Stimulated activated CD4-positive, alpha-beta T cell treated with anti-CD3 and anti-CD28 coated beads, Interleukin-4, amount 100 ng/mL, for 1 hour (primary cell): Measurements from ENCODE around the gene STK24.

Experiments
- DNase-seq: peaks from one replicate; pipeline ENCODE4 v3.0.0-alpha.2; 2020

STK24 gene

DNA sequence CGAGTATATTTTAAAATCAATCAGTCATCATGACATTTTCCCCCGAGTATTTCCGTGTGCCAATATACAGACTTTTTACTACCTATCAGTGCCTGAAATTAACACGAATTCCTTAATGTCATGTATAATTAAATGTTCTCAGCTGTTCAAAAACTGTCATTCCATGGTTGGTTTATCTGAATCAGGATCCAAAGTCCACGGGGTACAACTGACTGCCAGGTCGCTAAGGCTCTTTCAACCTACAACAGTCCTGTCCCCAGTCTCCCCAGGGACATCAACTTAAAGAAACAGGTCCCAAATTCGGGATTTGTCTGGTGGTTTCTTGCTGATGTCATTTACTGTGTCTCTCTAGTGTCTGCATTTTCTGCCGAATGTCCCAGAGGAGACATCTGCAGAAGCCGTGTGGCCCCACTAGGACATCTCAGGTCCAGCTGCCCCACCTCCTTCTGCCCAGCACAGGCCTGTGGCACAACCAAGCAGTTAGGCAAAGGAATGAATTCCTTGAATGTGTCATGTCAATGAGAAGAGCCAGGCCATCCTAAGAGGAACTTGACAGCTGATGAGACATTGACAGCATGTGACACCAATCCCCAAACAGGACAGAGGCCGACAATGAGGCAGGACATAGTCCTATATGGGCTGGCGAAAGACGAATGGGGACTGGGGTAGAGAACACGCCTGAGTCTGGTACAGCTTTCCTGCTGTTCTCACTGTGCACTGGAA lies 109.5 kb downstream of the STK24 start:
- no peak for DNase-seq

DNA sequence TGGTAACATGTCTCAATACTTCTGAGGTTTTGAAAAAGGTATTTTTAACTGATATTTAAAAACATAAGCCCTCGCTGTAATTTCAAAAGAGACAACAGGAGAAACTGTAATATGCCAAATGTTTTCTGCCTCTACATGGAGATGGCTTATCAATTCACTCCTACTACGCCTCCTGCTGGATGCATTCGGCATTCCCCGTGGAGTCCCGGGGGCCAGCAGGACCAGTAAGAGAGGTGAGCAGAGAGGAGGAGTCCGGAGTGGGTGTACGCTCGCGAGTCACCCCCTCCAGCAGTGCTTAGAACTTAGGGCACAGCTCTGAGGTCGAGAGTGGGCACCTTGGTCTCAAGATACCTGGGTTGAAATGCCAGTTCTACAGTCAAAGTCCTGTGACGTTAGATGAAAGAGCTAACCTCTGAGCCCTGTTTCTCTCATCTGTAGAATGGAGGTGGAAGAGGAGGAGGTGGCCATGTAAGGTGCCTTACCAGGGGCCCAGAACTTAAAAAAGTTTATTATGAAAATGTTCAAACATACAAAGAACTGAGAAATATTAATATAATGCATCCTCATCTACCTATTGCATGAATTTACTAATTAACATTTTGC lies 110.2 kb downstream of the STK24 start:
- peak; percentile 61 for DNase-seq

DNA sequence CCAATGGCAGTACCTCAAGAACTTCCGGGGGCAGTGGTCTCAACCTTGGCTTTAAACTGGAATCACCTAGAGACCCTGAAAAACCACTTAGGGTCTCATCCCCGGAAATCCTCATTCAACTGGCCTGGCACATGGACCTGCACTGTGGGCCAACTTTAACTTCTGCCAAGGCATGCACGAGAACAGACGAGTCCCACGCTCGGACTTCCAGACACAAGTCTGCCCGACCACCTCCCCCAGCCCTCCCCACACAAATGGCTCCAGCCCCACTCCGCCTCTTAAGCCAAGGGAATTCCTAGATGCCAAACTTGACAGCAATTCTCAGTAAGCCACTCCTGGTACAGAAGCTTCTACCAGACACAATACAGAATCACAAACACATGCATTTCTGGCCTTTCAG lies 114.0 kb downstream of the STK24 start:
- DNase-seq: no peak

DNA sequence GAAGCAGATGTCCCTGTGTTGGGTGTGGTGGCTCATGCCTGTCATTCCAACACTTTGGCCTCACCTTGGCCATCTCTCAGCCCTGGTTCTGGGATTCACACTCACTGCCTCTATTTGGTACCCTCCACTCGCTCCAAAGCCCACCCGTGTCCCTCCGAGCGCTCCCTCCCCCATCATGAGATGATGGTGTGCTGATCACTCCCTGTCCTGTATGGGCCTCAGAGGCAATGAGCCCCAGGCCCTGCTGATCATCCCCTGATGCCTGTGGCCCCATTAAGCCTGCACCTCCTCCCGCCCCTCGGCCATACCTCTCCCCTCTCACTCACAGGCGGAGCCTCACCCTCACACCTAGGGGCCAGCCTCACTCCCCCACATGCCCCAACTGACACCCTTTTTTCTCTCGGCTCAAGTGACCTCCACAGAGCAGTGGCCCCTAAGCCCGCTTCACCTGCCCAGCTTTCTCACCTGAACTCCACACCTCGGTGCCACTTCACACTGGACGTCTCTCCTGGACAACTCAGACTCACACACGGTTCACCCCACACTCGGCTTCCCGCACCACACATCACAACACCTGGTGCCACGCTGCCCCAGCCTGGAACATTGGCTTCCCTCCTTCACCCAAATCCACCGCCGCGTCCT lies 114.5 kb downstream of the STK24 start:
- no peak for DNase-seq

DNA sequence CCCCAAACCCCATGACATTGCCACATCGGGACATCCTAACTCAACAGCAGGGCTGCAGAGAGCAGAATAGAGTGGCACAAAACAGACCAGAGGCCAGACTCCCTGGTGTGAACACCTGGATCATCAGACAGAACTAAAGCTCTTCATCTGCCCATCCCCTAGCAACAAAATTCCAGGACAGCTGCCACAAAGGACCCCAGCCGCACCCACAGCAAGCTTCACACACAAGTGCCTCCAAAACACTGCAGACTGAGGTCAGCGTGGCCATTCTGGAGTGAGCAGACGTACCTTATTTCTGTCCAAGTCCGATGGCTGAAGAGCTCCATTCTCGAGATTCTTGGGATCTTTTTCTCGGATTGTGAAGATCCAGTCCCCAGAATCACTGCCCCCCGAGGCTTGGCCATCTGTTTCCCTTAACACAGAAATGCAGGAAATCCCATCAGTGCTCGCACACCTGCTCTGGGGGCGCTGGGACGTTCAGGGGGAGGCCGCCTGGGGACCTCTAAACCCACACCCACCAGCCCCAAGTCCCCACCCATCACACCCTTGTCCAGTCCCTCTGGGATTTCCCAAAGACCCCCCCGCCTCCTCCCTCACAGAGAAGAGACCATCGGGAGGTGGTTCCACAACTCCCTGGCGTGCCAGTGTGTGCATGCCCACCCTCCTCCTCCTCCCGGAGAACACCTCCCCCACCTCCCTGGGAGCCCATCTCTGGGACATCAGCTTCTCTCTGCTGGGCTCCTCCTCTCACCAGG lies 115.2 kb downstream of the STK24 start:
- DNase-seq: no peak

DNA sequence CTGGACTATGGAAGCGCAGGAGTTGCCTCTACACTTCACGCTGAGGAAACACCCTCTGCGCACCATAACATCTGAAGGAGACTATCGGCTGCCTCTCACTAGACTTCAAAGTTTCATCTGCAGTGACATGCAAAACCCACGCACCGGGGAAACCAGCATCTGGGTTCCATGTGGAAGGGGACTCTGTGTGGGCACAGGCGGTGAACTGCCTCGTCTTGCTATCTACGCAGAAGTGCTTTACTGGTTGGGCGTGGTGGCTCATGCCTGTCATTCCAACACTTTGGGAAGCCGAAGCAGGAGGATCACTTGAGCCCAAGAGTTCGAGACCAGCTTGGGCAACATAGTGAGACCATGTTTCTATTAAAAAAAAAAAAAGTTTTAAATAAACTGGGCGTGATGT lies 116.4 kb downstream of the STK24 start:
- DNase-seq: no peak

DNA sequence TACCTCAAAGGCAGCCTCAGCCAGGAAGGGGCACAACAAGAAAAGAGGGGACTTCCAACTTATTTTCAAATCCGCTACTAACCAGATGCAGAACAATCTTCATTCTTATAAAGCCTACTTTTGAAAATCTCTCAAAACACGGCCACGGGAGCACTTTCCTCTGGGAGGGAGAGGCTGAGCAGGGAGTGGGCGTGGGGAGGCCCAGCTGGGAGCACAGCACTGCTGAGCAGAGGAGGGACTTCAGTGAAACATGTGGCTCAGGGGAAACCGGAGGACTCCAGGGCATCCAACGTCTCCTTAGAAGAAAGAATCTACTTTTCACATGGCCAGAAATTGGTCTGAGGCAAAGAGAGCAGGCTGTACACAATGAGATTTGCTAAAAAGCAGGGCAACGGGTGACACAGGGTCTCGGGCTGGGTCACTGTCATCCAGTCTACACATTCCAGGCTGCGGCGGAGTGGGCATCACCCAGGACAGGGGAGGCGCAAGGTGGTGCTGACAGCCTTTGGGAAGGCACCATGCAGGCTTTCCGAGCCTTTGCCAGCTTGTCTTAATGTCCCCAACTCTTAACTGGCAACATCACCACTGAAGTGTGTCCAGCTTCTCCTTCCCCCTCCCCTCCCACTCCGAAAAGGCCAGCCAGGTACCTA lies 117.1 kb downstream of the STK24 start:
- DNase-seq: no peak

DNA sequence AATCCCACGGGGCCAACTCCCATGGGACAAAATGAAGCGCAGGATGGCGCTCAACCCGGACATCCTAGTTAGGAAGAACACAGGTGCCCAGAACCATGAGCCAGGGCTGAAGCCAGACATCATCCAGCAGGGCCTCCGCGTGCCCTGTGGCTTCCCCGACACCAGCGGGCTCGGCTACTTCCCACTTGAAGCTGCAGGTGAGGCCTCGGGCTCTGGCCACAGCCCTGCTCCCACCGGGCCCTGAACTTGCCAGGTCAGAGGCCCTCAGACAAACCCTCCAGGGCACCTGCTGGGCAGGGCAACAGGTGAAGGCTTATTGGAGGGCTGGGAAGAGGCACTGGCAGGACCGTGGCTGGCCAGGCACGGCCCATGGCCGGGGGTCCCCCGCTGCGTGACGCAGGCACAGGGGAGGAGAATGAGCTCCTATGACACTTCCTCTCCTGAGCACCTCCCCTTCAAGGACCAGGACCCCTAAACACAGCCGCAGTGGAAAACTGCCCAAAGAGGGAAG lies 117.7 kb downstream of the STK24 start:
- no peak for DNase-seq

DNA sequence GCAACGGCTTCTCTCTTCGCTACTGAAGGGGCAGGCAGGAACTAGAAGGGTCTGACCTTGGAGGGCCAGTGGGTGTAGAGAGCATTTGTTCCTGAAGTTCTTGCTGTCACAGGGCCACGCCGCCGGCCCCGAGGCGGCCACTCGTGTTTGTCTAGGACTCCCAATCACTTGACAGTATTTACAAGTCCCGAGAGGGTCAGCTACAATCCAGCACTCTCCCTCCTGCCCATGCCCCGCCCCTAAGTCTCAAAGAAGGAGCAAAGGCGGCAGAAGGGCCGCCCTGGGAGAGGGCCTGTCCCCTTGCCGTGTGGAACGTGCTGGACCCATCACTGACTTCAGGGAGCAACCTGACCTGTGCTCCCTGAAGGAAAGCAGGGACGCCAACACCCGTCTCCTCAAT lies 118.5 kb downstream of the STK24 start:
- no peak for DNase-seq

DNA sequence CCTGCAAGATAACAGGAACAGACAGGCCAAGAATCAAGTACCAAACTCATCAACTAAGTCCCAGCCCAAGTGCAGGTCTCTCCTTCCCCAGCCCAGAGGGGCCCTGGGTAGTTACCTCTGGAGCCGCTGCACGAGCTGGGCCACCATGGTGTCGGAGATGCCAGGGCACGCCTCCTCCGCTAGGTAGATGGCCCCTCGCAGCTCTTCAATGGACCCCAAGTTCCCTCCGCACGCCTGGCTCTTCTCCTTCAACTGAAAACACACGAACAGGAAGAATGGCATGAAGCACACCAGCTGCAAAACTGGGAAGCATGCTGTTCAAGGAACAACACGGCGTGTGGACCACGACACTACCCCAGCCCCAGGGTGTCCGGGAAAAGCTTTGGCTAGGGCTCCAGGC lies 119.9 kb downstream of the STK24 start:
- no peak for DNase-seq

DNA sequence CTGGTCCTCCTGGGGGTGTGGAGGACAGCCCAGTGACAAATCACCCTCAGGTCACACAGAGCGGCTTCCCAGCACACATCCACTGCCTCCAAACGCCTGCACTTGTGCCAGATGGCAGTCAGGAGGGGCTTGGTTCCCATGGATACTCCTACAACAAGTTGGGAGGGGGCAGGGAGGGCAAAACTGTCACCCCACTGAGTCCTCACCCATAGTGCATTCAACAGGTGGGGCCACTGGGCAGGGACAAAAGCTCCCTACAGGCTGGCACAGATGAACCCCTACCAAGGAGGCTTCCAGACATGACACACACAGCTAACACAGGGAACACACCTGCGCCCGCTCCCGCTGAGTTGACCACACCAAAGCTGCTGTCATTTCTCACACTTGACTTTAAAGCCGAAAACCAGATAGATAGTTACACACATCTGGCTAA lies 120.5 kb downstream of the STK24 start:
- DNase-seq: no peak

DNA sequence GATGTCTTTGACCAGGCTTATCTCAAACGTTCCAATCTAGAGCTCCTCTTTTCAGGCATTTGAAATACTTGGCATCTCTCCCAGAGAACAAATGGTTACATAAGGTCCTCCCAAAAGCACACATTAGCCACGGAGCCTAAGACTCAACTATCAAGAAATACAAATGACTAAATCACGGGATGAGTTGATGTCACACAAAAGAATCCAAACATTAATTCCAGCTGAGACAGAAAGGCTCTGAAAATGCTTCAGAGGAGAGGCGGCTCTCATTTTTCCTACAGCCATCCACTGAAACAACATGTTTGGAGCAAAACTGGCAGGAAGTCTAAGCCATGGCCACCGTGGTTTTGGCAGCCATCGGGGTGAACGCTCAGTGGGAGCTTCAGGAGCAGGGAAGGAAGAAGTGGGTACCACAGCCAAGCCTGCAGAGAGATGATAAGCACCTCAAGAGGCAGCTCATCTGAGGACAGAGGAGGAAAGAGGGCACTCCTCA lies 122.5 kb downstream of the STK24 start:
- no peak for DNase-seq

DNA sequence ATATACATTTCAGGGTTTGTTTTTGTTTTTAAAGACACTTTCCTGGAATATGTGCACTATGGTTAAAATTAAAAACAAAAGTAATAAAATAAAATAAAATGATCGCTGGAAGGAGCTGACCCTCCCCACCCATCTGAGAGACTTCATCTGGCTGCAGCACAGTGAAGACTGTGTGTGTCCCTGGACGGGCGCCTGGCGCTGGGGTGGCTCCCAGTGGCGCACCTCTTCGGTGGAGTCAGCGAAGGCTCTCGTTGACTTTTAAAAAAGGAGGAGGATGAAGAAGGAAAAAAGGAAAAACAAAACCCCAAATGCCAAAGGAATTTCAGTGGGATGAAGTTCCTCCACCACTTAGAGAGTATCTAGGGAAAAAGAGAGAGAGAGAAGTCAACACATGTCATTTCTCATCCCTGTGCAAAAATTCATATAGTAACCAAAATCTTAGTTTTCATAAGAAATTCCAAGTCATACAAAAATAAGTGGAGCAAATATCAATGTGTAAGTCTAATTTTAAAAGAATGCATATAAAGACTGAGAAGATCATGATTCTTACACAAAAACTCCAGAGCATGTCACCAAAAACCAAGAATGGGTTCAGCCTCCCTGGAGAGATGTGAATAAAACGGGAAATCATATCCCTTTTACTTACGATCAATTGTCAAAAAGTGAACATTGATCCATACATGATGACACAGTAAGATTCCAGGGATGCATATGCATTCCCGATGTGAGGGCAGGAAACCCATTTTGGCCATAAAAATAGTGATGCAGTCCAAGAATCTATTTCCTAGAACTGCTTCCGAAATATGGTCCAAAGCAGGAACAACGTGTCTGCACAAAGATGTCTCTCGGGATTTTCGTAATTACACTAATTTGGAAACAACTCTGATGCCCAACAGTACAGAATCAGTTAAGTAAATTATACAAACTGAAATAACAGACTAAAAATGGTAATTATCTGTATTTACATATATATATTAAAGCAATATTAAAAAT lies 123.8 kb downstream of the STK24 start:
- no peak for DNase-seq

DNA sequence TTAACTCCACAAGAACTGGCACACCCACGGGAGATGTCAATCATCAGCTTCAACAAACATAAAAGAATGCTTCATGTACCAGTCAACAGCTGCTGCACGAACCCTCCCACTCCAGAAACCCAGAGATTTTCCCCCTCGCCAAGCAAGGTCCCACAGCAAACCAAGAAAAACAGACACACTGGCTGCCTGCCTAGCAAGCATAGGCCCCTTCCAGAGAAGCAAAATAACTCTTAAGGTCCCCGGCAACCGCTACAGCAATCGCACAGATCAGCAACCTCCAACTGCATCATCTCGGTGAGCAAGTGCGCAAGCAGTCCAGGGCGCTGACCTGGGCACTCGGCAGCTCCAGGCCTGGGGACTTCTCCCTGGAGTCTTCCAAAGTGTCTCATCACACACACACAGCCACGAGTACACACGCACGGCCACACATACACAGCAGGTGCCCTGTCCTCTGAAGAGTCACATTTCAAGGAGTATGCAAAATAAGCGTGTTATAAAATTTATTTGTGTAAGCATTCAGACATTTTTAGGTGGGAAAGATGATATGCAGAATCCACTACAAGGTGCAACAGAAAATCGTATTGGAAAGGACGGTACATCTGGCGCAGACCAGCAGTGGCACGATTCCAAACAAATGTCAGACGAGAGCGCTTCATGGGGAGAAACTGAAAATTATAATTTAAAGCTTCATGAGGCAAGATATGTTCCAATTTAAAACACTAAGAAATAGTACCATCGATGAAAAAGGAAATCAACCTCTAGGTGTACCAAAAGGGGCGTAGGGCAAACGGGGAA lies 125.0 kb downstream of the STK24 start:
- DNase-seq: no peak

DNA sequence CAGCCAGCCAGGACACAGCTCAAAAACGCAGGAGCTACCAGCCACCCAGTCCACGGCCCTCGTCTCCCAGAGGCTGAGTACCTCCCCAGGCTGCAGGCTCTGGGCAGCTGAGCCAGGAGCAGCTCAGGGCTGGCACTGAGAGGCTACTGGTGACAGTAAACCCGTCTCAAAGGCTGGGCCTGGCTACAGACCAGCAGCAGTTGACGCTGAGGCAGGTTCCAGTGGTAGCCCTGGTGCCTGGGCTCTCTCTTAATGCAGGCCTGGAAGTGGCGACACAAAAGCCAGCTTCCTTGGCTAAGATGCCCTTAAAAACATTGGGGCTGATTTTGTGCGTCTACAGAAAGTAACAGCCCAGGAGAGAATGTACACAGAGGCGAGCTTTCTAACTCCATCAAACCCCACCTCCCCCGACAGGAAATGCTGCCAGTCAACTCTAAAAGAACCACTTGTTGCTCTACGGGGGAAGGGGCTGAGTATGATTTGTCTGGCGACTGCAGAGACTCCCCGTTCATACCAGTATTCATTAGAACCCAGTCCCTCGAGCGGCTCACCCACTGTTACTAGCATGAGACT lies 126.3 kb downstream of the STK24 start:
- no peak for DNase-seq

DNA sequence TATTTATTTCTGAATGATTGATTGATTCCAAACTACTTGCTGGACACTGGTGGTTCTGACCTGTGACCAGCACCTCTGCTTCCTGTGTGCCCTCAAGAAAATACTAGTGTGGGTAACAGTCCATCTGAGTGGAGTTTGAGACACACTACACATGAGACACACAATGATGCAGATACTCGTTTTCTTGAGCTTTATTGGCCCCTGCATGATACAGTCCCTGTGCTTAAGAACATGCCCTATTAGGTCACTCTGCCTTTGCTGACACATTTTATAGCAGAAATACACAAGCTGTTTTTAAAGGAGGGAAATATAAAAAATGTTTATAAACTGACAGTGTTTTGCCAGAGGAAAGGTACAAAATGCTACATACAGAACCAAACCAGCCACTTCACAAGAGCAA lies 126.9 kb downstream of the STK24 start:
- DNase-seq: no peak

DNA sequence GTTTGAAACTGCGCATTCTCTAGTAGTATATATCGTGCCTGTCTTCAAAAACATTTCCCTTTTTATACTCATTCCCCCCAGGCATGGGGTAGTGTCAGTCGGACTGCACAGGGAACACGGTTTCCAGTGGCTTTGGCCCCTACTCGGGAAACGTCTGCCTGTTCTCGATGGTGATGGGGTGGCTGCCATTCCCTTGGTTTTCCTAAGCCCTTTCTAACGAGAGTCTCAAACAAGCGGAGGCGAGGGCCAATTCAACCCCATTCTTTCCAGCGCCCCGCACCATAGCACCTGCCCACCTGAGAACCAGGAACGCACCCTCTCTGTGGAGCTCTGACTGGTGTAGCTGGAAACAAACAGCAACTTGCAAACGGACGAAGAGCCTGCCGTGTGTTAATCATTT lies 127.6 kb downstream of the STK24 start:
- DNase-seq: no peak

DNA sequence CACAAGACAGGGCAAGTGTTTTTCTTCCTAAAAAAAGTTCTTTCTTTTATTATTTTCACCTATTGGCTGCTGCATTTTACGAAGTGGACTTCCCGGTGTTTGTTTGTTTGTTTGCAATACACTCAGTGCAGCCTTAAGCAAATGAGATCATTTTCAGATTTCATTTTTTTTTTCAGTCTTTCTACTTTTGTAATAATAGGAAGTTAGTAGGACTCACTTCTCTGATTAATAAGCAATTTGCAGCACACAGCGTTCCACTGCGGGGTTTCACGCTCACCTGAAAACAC lies 128.3 kb downstream of the STK24 start:
- no peak for DNase-seq

DNA sequence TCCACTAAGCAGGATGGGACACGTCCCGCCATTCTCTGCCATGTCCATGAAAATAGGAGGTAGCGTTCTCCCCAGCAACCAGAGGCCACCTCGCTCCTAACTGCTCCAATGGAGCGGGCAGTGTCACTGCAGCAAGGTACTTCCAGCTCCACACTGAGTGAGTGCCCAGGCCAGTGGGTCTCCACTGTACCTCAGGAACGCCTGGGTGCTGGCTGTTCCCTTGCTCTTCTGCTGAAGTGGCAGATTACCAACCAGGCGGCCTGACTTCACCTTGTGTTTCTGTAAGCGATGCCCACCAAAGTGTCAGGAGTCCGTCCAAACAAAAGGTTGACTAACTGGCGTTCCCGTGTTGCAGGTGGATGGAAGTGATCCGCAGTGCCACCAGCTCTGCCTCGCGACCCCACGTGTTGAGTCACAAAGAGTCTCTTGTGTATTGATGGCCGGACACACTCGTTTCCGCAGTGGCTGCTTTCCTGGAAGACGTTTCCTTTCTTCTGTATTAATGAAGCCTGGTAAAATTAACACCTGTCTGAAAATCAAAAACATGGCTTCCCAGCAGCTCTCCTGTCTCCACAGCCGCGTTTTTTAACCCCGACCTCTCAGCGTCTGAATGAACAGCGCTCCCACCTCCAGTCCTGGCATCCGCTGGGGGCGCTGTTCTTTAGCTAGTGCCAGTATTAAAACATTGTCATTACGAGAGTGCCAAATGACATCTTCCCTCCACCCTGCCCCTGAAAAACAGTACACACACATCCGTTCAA lies 128.8 kb downstream of the STK24 start:
- DNase-seq: peak; percentile 26

DNA sequence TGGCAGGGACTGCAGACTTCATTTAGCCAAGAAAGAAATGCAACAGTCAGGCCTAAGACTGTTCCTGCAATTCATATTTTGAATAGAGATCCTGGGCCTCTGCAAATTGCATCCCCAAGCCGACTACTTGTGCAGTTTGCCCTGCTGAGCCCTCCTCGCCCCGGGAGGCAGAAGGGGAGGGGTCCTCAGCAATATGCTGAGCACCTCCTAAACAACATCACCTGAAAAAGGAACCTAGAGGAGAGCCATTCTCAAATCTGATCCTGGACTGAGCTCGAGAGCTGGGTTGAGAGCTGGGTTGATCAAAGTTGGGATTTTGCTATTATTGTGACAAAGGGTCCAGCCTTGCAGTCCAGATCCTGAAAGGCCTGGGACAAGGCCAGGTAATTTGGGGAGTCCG lies 129.8 kb downstream of the STK24 start:
- no peak for DNase-seq
